SK-N-SH treated with all-trans-retinoic acid at 6 μM for 48 hours (cell line): ENCODE measurements around the gene PRSS36.

Source experiments
- ATAC-seq: fragments of 200-7000 bp; cut with Tn5 transposase; 3 replicates; pipeline ENCODE4 v1.9.1; 2020; ENCODE audit warnings: mild to moderate bottlenecking, moderate library complexity
- ARNTL ChIP-seq: fragments of 450-650 bp; formaldehyde crosslinking; IDR thresholded peaks from 2 replicates; pipeline ENCODE4 v1.5.0; 2020; ENCODE audit warnings: low read depth, mild to moderate bottlenecking, moderate library complexity, borderline replicate concordance
- BACH2 ChIP-seq: fragments of 250-450 bp; sonication (Bioruptor Pico); IDR thresholded peaks from 2 replicates; pipeline ENCODE4 v1.9.0; 2021; ENCODE audit warnings: mild to moderate bottlenecking, borderline replicate concordance
- CREB5 ChIP-seq: fragments of 250-450 bp; sonication (Bioruptor Pico); IDR thresholded peaks from 2 replicates; pipeline ENCODE4 v1.5.1; 2020; ENCODE audit warnings: low read depth, mild to moderate bottlenecking, moderate library complexity
- CSDC2 ChIP-seq: fragments of 250-450 bp; sonication (Bioruptor Pico); IDR thresholded peaks from 2 replicates; pipeline ENCODE4 v1.5.0; 2020; ENCODE audit warnings: mild to moderate bottlenecking, moderate library complexity
- CSRNP3 ChIP-seq: fragments of 250-450 bp; sonication (Bioruptor Pico); IDR thresholded peaks from 2 replicates; pipeline ENCODE4 v1.5.1; 2021; ENCODE audit warnings: mild to moderate bottlenecking, moderate library complexity
- ESRRG ChIP-seq: fragments of 250-450 bp; sonication (Bioruptor Pico); IDR thresholded peaks from 2 replicates; pipeline ENCODE4 v1.6.1; 2021; ENCODE audit warnings: mild to moderate bottlenecking
- GLIS3 ChIP-seq: fragments of 250-450 bp; sonication (Bioruptor Pico); IDR thresholded peaks from 2 replicates; pipeline ENCODE4 v1.5.0; 2020; ENCODE audit warnings: mild to moderate bottlenecking, moderate library complexity
- ISL1 ChIP-seq: fragments of 250-450 bp; sonication (Bioruptor Pico); IDR thresholded peaks from 2 replicates; pipeline ENCODE4 v2.1.2; 2022; ENCODE audit warnings: mild to moderate bottlenecking, moderate library complexity
- PATZ1 ChIP-seq: fragments of 250-450 bp; sonication (Bioruptor Pico); IDR thresholded peaks from 2 replicates; pipeline ENCODE4 v1.8.0; 2020; ENCODE audit warnings: mild to moderate bottlenecking, moderate library complexity, borderline replicate concordance
- PPARA ChIP-seq: fragments of 250-450 bp; sonication (Bioruptor Pico); IDR thresholded peaks from 2 replicates; pipeline ENCODE4 v1.5.0; 2020; ENCODE audit warnings: mild to moderate bottlenecking, borderline replicate concordance
- RARB ChIP-seq: fragments of 250-450 bp; sonication (Bioruptor Pico); IDR thresholded peaks from 2 replicates; pipeline ENCODE4 v1.8.0; 2021; ENCODE audit warnings: mild to moderate bottlenecking, moderate library complexity
- SNAI2 ChIP-seq: fragments of 250-450 bp; sonication (Bioruptor Pico); IDR thresholded peaks from 2 replicates; pipeline ENCODE4 v1.5.0; 2020; ENCODE audit warnings: mild to moderate bottlenecking, moderate library complexity
- TCF4 ChIP-seq: fragments of 250-450 bp; sonication (Bioruptor Pico); IDR thresholded peaks from 2 replicates; pipeline ENCODE4 v1.8.0; 2021; ENCODE audit warnings: mild to moderate bottlenecking, moderate library complexity, borderline replicate concordance
- TOX ChIP-seq: fragments of 250-450 bp; sonication (Bioruptor Pico); IDR thresholded peaks from 2 replicates; pipeline ENCODE4 v1.8.0; 2021; ENCODE audit warnings: mild to moderate bottlenecking, moderate library complexity, borderline replicate concordance
- TSHZ2 ChIP-seq: fragments of 250-450 bp; sonication (Bioruptor Pico); IDR thresholded peaks from 2 replicates; pipeline ENCODE4 v1.5.0; 2020; ENCODE audit warnings: mild to moderate bottlenecking, moderate library complexity
- ZC3H10 ChIP-seq: fragments of 250-450 bp; sonication (Bioruptor Pico); IDR thresholded peaks from 2 replicates; pipeline ENCODE4 v1.5.1; 2021; ENCODE audit warnings: mild to moderate bottlenecking, moderate library complexity
- ZFP3 ChIP-seq: fragments of 250-450 bp; sonication (Bioruptor Pico); IDR thresholded peaks from 2 replicates; pipeline ENCODE4 v1.5.0; 2020; ENCODE audit warnings: mild to moderate bottlenecking, moderate library complexity
- ZFP30 ChIP-seq: fragments of 450-650 bp; formaldehyde crosslinking; IDR thresholded peaks from 2 replicates; pipeline ENCODE4 v1.5.0; 2022; ENCODE audit warnings: mild to moderate bottlenecking, moderate library complexity
- ZNF565 ChIP-seq: fragments of 450-650 bp; formaldehyde crosslinking; conservative IDR thresholded peaks from 2 replicates; pipeline ENCODE4 v1.5.0; 2020; ENCODE audit warnings: low read depth, mild to moderate bottlenecking, moderate library complexity
- ZNF70 ChIP-seq: fragments of 450-650 bp; formaldehyde crosslinking; IDR thresholded peaks from 2 replicates; pipeline ENCODE4 v1.5.0; 2020; ENCODE audit warnings: mild to moderate bottlenecking, moderate library complexity
- ZNF8 ChIP-seq: fragments of 450-650 bp; formaldehyde crosslinking; IDR thresholded peaks from 2 replicates; pipeline ENCODE4 v1.5.0; 2020; ENCODE audit warnings: mild to moderate bottlenecking, moderate library complexity

The PRSS36 gene

GRCh38 chr16:31118223-31119155 is 31.4 kb downstream of the PRSS36 start:
- TF ChIP-seq TCF4 (CRISPR knock-in tag) (no peak), ZC3H10 (CRISPR knock-in tag) (no peak), CREB5 (CRISPR knock-in tag) (no peak), BACH2 (CRISPR knock-in tag) (no peak), ZNF8 (no peak), ARNTL (CRISPR knock-in tag) (no peak), GLIS3 (CRISPR knock-in tag) (no peak), ZFP30 (CRISPR knock-in tag) (no peak), RARB (CRISPR knock-in tag) (no peak), PPARA (no peak)
- ATAC-seq: no peak; the same call in 2 of the 3 replicates

GRCh38 chr16:31117384-31118222 is 32.3 kb downstream of the PRSS36 start, which contains the start of gene KAT8:
Gene KAT8 (plus strand): TSS chr16:31117664. CDS start chr16:31117682, 18 bp downstream.
- TF ChIP-seq GLIS3 (CRISPR knock-in tag) (no peak), ZC3H10 (CRISPR knock-in tag) (no peak), CSRNP3 (CRISPR knock-in tag) (no peak), CSDC2 (CRISPR knock-in tag) (no peak), ZNF565 (CRISPR knock-in tag) (no peak), ZNF70 (CRISPR knock-in tag) (no peak; the same call in 1 of the 2 replicates), PPARA (no peak), TSHZ2 (CRISPR knock-in tag) (no peak), CREB5 (CRISPR knock-in tag) (no peak), SNAI2 (CRISPR knock-in tag) (no peak)
- peak; percentile 96 for ATAC-seq

- no peak for ATAC-seq
- TF ChIP-seq SNAI2 (CRISPR knock-in tag) (no peak), PATZ1 (CRISPR knock-in tag) (no peak), TOX (no peak), ZFP30 (CRISPR knock-in tag) (no peak), PPARA (no peak), ESRRG (CRISPR knock-in tag) (no peak), TCF4 (CRISPR knock-in tag) (no peak), ZFP3 (CRISPR knock-in tag) (no peak), ZNF565 (CRISPR knock-in tag) (no peak), BACH2 (CRISPR knock-in tag) (no peak), GLIS3 (CRISPR knock-in tag) (no peak), CSRNP3 (CRISPR knock-in tag) (no peak), ZNF70 (CRISPR knock-in tag) (no peak), TSHZ2 (CRISPR knock-in tag) (no peak), ISL1 (CRISPR knock-in tag) (no peak)
Measured at GRCh38 chr16:31114468-31114867, 35.4 kb downstream of the PRSS36 start.
